Neural crest cell (in vitro differentiated cells): ENCODE results near the gene PRELID2. TPM values are rescaled to one million over a fixed set of nuclear protein-coding genes. Genes with fewer than 3 reads are reported as not detected.

Experiments used
- DNase-seq: peaks from one replicate; pipeline ENCODE4 v3.0.0; 2021; ENCODE audit warnings: low read depth, mixed read lengths, low spot score
- H3K27ac Mint-ChIP-seq: one replicate; pipeline ENCODE4 v1.8.0; 2021; ENCODE audit warnings: mild to moderate bottlenecking, mixed read lengths; ENCODE audit not compliant: unreplicated experiment
- H3K27me3 Mint-ChIP-seq: 2 replicates; pipeline ENCODE4 v1.8.0; 2021; ENCODE audit warnings: low read depth, mild to moderate bottlenecking, mixed read lengths
- H3K36me3 Mint-ChIP-seq: 2 replicates; pipeline ENCODE4 v1.8.0; 2021; ENCODE audit warnings: low read depth, mild to moderate bottlenecking, mixed read lengths
- H3K4me1 Mint-ChIP-seq: 2 replicates; pipeline ENCODE4 v1.8.0; 2021; ENCODE audit warnings: mixed read lengths
- H3K4me3 Mint-ChIP-seq: one replicate; pipeline ENCODE4 v1.8.0; 2021; ENCODE audit warnings: mild to moderate bottlenecking, mixed read lengths
- H3K9me3 Mint-ChIP-seq: 2 replicates; pipeline ENCODE4 v1.8.0; 2021; ENCODE audit warnings: mixed read lengths
- CTCF ChIP-seq: fragments of 200-600 bp; sonication (generic); conservative IDR thresholded peaks from 2 replicates; pipeline ENCODE4 v1.5.0; 2021; ENCODE audit warnings: antibody characterized with exemption, mild to moderate bottlenecking
- total RNA-seq: library from RNA; stranded (reverse); gene quantifications from 2 replicates; pipeline ENCODE4 v1.2.1, GENCODE V29; 2021

PRELID2 gene
- total RNA-seq, 1 donor from 2014 or later: 14.0 TPM

- Mint-ChIP-seq H3K4me1 (peaks cover 10% of the 10 kb centered on the region), H3K27me3 (no peaks in the 10 kb centered on the region), H3K9me3 (no peaks in the 10 kb centered on the region), H3K4me3 (peak overlapping the region; percentile 79), H3K36me3 (no peaks in the 10 kb centered on the region), H3K27ac (peak overlapping the region; percentile 93)
- peak; percentile 18 for DNase-seq
- TF ChIP-seq CTCF: no peak
These were observed 21.2 kb upstream of the PRELID2 start for GRCh38 chr5:145856285-145856818.

GRCh38 chr5:145855763-145856267 lies 20.7 kb upstream of the PRELID2 start:
- Mint-ChIP-seq H3K9me3 (no peaks in the 10 kb centered on the region), H3K27me3 (no peaks in the 10 kb centered on the region), H3K4me1 (peaks cover 10% of the 10 kb centered on the region), H3K4me3 (peak overlapping the region; percentile 79), H3K27ac (no peak overlapping the region), H3K36me3 (no peaks in the 10 kb centered on the region)
- no peak for DNase-seq
- no peak for TF ChIP-seq CTCF

- H3K27ac Mint-ChIP-seq: no peak overlapping the region
- H3K4me3 Mint-ChIP-seq: no peak overlapping the region
- no peak for DNase-seq
- no peaks in the 10 kb centered on the region for H3K36me3 Mint-ChIP-seq
- no peak for TF ChIP-seq CTCF
- H3K4me1 Mint-ChIP-seq: peaks cover 10% of the 10 kb centered on the region
- H3K9me3 Mint-ChIP-seq: no peaks in the 10 kb centered on the region
- H3K27me3 Mint-ChIP-seq: no peaks in the 10 kb centered on the region
These were observed 19.6 kb upstream of the PRELID2 start for GRCh38 chr5:145854651-145855258.

GRCh38 chr5:145853781-145854376 lies 18.7 kb upstream of the PRELID2 start:
- H3K4me3 Mint-ChIP-seq: no peak overlapping the region
- no peak for DNase-seq
- no peak overlapping the region for H3K27ac Mint-ChIP-seq
- H3K36me3 Mint-ChIP-seq: no peaks in the 10 kb centered on the region
- H3K4me1 Mint-ChIP-seq: peaks cover 10% of the 10 kb centered on the region
- H3K27me3 Mint-ChIP-seq: no peaks in the 10 kb centered on the region
- TF ChIP-seq CTCF: no peak
- H3K9me3 Mint-ChIP-seq: no peaks in the 10 kb centered on the region

GRCh38 chr5:145852990-145853389 lies 17.8 kb upstream of the PRELID2 start:
- DNase-seq: no peak
- Mint-ChIP-seq H3K27me3 (no peaks in the 10 kb centered on the region), H3K4me1 (peaks cover 10% of the 10 kb centered on the region), H3K4me3 (no peak overlapping the region), H3K27ac (no peak overlapping the region), H3K36me3 (no peaks in the 10 kb centered on the region), H3K9me3 (no peaks in the 10 kb centered on the region)
- no peak for TF ChIP-seq CTCF
